ENCODE results near the gene NCBP3.
"Not testable (repeated sequence)": the region's sequence is repeated elsewhere in the genome, so short reads cannot be mapped to it uniquely, and the experiment has no call there.

Gene NCBP3

DNA sequence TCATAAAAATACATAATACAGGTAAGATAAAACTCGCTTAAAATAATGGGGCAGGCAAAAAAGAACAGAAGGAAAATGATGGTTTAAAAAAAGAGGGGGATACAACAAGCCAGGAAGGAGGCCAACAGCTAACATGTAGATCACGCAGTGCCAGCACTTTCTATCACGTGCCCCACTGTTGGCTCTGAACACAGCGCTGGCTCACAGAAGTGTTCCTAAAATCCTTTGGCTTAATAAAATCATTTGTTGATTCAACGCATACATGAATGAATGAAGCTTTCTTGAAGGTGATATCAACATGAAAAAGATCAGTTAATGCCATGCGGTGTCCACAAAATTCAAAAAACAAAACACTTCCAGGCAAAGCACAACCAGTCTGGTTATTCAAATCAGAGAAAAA lies 53.6 kb downstream of the NCBP3 start:
- no peak overlapping the region for H3K4me3 ChIP-seq (ENCODE audit: control insufficient read depth, low read depth, low read length)
- TF ChIP-seq, protein P1, sequence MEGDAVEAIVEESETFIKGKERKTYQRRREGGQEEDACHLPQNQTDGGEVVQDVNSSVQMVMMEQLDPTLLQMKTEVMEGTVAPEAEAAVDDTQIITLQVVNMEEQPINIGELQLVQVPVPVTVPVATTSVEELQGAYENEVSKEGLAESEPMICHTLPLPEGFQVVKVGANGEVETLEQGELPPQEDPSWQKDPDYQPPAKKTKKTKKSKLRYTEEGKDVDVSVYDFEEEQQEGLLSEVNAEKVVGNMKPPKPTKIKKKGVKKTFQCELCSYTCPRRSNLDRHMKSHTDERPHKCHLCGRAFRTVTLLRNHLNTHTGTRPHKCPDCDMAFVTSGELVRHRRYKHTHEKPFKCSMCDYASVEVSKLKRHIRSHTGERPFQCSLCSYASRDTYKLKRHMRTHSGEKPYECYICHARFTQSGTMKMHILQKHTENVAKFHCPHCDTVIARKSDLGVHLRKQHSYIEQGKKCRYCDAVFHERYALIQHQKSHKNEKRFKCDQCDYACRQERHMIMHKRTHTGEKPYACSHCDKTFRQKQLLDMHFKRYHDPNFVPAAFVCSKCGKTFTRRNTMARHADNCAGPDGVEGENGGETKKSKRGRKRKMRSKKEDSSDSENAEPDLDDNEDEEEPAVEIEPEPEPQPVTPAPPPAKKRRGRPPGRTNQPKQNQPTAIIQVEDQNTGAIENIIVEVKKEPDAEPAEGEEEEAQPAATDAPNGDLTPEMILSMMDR (IDR thresholded peaks at IDR 0.05; ENCODE audit: control insufficient read depth, insufficient read depth, low read depth, low read length, missing control alignments): no peak
- DNase-seq (ENCODE audit: low read depth): no peak

GRCh38 chr17:3788200-3788599 lies 57.8 kb downstream of the NCBP3 start:
- no peak overlapping the region for H3K4me3 ChIP-seq (ENCODE audit: control insufficient read depth, low read depth, low read length)
- TF ChIP-seq, protein P1 (IDR thresholded peaks at IDR 0.05; ENCODE audit: control insufficient read depth, insufficient read depth, low read depth, low read length, missing control alignments): no peak
- no peak for DNase-seq (ENCODE audit: low read depth)

- not testable (repeated sequence) for DNase-seq (ENCODE audit: low read depth); H3K4me3 ChIP-seq (ENCODE audit: control insufficient read depth, low read depth, low read length)
Observed at GRCh38 chr17:3785323-3785722, 60.7 kb downstream of the NCBP3 start.

GRCh38 chr17:3782751-3783150 lies 63.3 kb downstream of the NCBP3 start:
- TF ChIP-seq, protein P1 (IDR thresholded peaks at IDR 0.05; ENCODE audit: control insufficient read depth, insufficient read depth, low read depth, low read length, missing control alignments): no peak
- DNase-seq (ENCODE audit: low read depth): no peak
- no peak overlapping the region for H3K4me3 ChIP-seq (ENCODE audit: control insufficient read depth, low read depth, low read length)

DNA sequence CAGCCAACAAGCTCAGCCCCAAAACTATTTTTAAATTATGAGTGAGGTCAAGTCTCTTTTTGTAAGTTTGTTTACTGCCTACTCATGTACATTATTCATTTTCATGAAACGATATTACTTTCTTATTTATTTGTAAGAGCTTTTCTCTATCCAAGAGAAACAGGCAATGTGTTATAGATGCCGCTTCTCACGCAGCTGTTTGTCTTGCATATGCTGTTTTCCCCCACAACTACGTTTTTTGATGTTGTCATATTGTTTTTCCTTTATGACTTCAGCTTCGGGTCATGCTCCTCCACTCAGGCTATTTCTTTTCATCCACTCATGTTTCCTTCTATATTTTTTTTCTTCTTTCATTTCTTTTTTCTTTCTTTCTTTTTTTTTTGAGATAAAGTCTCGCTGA lies 65.1 kb downstream of the NCBP3 start:
- no peak overlapping the region for H3K4me3 ChIP-seq (ENCODE audit: control insufficient read depth, low read depth, low read length)
- TF ChIP-seq, protein P1 (IDR thresholded peaks at IDR 0.05; ENCODE audit: control insufficient read depth, insufficient read depth, low read depth, low read length, missing control alignments): no peak
- DNase-seq (ENCODE audit: low read depth): no peak

GRCh38 chr17:3777366-3778120 lies 68.5 kb downstream of the NCBP3 start:
- no peak overlapping the region for H3K4me3 ChIP-seq (ENCODE audit: control insufficient read depth, low read depth, low read length)
- no peak for DNase-seq (ENCODE audit: low read depth)
- TF ChIP-seq, protein P1 (IDR thresholded peaks at IDR 0.05; ENCODE audit: control insufficient read depth, insufficient read depth, low read depth, low read length, missing control alignments): no peak

GRCh38 chr17:3773966-3774365 lies 72.1 kb downstream of the NCBP3 start:
- DNase-seq (ENCODE audit: low read depth): no peak
- H3K4me3 ChIP-seq (ENCODE audit: control insufficient read depth, low read depth, low read length): no peak overlapping the region
- TF ChIP-seq, protein P1 (IDR thresholded peaks at IDR 0.05; ENCODE audit: control insufficient read depth, insufficient read depth, low read depth, low read length, missing control alignments): no peak

Measured in AG09309 (cell line).